Right lobe of liver (tissue), 6 donors: ENCODE results near the gene NDUFV2. TPM values are rescaled to one million over a fixed set of nuclear protein-coding genes. Genes with fewer than 3 reads are reported as not detected.

Experiments used
- ATAC-seq, 4 donors: fragments of 200-7000 bp; cut with Tn5 transposase; one replicate each; pipeline ENCODE4 v1.9.1; 2020; ENCODE audit warnings: mild to moderate bottlenecking in 4 of 4, moderate library complexity in 4 of 4
- DNase-seq, 3 donors: peaks; one replicate each; pipeline ENCODE4 v3.0.0-alpha.2; 2020
- H3K27ac ChIP-seq, 3 donors: fragments of 200-600 bp; one replicate each; pipeline ENCODE4 v1.8.0; 2022
- H3K27me3 ChIP-seq, 2 donors: fragments of 200-600 bp; one replicate each; pipeline ENCODE4 v1.8.0; 2022
- H3K36me3 ChIP-seq, 4 donors: fragments of 200-600 bp; sonication (generic) in 1 of 4; one replicate each; pipeline versions ENCODE4 v1.5.1 to v1.8.0; 2017 to 2022; ENCODE audit warnings: control low read depth in 1 of 4
- H3K4me1 ChIP-seq, 4 donors: fragments of 200-600 bp; sonication (generic) in 1 of 4; one replicate each; pipeline versions ENCODE4 v1.5.1 to v1.8.0; 2017 to 2022; ENCODE audit warnings: control low read depth in 1 of 4
- H3K4me3 ChIP-seq, 3 donors: fragments of 200-600 bp; one replicate each; pipeline ENCODE4 v1.8.0; 2022
- H3K9me3 ChIP-seq, 4 donors: fragments of 200-600 bp; sonication (generic) in 1 of 4; one replicate each; pipeline versions ENCODE4 v1.5.1 to v1.8.0; 2017 to 2022; ENCODE audit warnings: control low read depth in 1 of 4
- POLR2A ChIP-seq: fragments of 450-650 bp; IDR thresholded peaks from one replicate; pipeline ENCODE4 v1.6.1; 2017; ENCODE audit warnings: antibody characterized with exemption, mild to moderate bottlenecking
- WGBS: methylation state at CpG from one replicate; pipeline ENCODE4 v1.1.6; 2018; ENCODE audit warnings: low coverage, low lambda C conversion rate; ENCODE audit not compliant: insufficient coverage; ENCODE audit errors: missing lambda C conversion rate; 5-methylcytosine and 5-hydroxymethylcytosine counted together
- intact Hi-C, 2 donors: fragments of 100-400 bp; cut with DNase I; formaldehyde crosslinking; loops; one replicate each; pipeline versions ENCODE4 v1.11.2 to v1.14.1; 2022
- total RNA-seq, 6 experiments: library from RNA; depleted of rRNA in 2 of 6; stranded (reverse); fragments of >200 nt in 2 of 6; fragmentation: NEBNext Ultra II Directional in 3 of 6; extraction: Animal tissue kit (Norgen Biotek cat#: 25700) in 3 of 6; gene quantifications; one replicate each; pipeline versions ENCODE4 v1.1.0 to v1.2.4, GENCODE V29; 2016 to 2023
- TF ChIP-seq, protein P1 (sequence below), 4 donors: fragments of 200-600 bp in 3 of 4; fragments of 450-650 bp in 1 of 4; IDR thresholded peaks; one replicate each; pipeline versions ENCODE4 v1.5.1 to v1.8.0; 2016 to 2022; ENCODE audit warnings: antibody characterized with exemption in 4 of 4, mild to moderate bottlenecking in 2 of 4
- donor health status: DM: no; HTN: yes; CAD: no.
- donor health status: DM: no; HTN: no; CAD: no.
- donor health status: DM: no; HTN: no; CAD: no.
- donor health status: DM: no; HTN: yes; CAD: no.
- donor health status: DM: no; HTN: yes; CAD: no.

NDUFV2 gene
- total RNA-seq, 6 experiments from 2014 or later: 164 to 236 (median 183) TPM

DNA sequence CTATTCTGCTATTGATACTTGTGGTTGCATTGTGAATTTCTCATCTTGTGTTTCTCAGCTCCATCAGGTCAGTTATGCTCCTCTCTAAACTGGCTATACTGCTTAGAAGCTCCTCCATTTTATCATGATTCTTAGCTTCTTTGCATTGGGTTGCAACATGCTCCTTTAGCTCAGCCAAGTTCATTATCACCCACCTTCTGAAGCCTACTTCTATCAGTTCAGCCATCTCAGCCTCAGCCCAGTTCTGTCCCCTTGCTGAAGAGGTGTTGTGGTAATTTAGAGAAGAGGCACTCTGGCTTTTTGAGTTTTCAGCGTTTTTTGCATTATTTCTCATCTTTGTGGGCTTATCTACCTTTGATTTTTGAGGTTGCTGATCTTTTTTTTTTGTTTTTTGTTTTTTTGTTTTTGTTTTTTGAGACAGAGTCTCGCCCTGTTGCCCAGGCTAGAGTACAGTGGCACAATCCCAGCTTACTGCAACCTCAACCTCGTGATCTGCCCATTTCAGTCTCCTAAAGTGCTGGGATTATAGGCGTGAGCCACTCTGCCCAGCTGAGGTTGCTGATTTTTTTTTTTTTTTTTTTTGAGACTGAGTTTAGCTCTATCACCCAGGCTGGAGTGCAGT lies 70.1 kb downstream of the NDUFV2 start:
- ATAC-seq: peak in 2 of 4 donors; percentile 29 to 45
- Histone ChIP-seq H3K36me3 (no peaks in the 10 kb centered on the region), H3K27ac (no peak overlapping the region), H3K27me3 (no peaks in the 10 kb centered on the region), H3K9me3 (no peaks in the 10 kb centered on the region), H3K4me3 (no peak overlapping the region), H3K4me1 (no peaks in the 10 kb centered on the region)
- 78% methylated on average over 4 of the region's 4 CpGs for WGBS
- intact Hi-C loops: no loop called here
- no peak for DNase-seq
- TF ChIP-seq, protein P1, sequence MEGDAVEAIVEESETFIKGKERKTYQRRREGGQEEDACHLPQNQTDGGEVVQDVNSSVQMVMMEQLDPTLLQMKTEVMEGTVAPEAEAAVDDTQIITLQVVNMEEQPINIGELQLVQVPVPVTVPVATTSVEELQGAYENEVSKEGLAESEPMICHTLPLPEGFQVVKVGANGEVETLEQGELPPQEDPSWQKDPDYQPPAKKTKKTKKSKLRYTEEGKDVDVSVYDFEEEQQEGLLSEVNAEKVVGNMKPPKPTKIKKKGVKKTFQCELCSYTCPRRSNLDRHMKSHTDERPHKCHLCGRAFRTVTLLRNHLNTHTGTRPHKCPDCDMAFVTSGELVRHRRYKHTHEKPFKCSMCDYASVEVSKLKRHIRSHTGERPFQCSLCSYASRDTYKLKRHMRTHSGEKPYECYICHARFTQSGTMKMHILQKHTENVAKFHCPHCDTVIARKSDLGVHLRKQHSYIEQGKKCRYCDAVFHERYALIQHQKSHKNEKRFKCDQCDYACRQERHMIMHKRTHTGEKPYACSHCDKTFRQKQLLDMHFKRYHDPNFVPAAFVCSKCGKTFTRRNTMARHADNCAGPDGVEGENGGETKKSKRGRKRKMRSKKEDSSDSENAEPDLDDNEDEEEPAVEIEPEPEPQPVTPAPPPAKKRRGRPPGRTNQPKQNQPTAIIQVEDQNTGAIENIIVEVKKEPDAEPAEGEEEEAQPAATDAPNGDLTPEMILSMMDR (IDR thresholded peaks at IDR 0.05): no peak
- TF ChIP-seq POLR2A: no peak

- Histone ChIP-seq H3K9me3 (no peaks in the 10 kb centered on the region), H3K36me3 (no peaks in the 10 kb centered on the region), H3K27ac (no peak overlapping the region), H3K4me3 (no peak overlapping the region), H3K4me1 (no peaks in the 10 kb centered on the region), H3K27me3 (no peaks in the 10 kb centered on the region)
- intact Hi-C loops: no loop called here
- no peak for TF ChIP-seq POLR2A
- TF ChIP-seq, protein P1 (IDR thresholded peaks at IDR 0.05): no peak
- WGBS: 71% methylated on average over 4 of the region's 6 CpGs
- DNase-seq: no peak
- peak in 1 of 4 donors; percentile 11 for ATAC-seq
These were observed 71.3 kb downstream of the NDUFV2 start for GRCh38 chr18:9173770-9174233.

GRCh38 chr18:9174302-9174701 lies 71.8 kb downstream of the NDUFV2 start:
- TF ChIP-seq, protein P1 (IDR thresholded peaks at IDR 0.05): no peak
- TF ChIP-seq POLR2A: no peak
- Histone ChIP-seq H3K4me3 (no peak overlapping the region), H3K36me3 (no peaks in the 10 kb centered on the region), H3K27me3 (no peaks in the 10 kb centered on the region), H3K9me3 (no peaks in the 10 kb centered on the region), H3K4me1 (no peaks in the 10 kb centered on the region), H3K27ac (no peak overlapping the region)
- intact Hi-C loops: no loop called here
- DNase-seq (no peak), ATAC-seq (peak in 3 of 4 donors; percentile 41 to 55 (median 43))
- WGBS: no CpG with 5 or more reads among the region's 4 CpGs

DNA sequence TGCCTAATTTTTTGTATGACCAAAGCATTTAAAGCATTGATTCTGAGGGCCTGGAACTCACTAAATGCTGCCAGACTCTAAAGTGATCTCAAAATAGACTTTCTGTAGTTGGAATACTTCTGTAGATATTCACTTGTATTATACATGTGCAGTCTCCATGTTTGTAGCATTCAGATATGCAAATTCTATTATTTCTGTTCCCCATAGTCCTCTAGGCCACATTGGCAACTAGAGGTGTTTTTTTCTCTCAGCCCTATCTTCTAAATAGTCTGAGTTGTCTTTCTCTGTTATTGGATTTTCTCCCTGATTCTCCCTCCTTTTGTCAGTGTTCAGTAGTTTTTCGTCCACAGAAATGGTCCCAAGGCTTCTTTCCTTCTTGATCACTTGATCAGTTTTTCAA lies 72.6 kb downstream of the NDUFV2 start:
- no peaks in the 10 kb centered on the region for H3K4me1 ChIP-seq
- H3K27ac ChIP-seq: no peak overlapping the region
- 82% methylated on average over 1 of the region's 1 CpG for WGBS
- DNase-seq: no peak
- no peaks in the 10 kb centered on the region for H3K9me3 ChIP-seq
- intact Hi-C loops: no loop called here
- H3K4me3 ChIP-seq: no peak overlapping the region
- H3K36me3 ChIP-seq: no peaks in the 10 kb centered on the region
- TF ChIP-seq POLR2A: no peak
- TF ChIP-seq, protein P1 (IDR thresholded peaks at IDR 0.05): no peak
- ATAC-seq: no peak
- no peaks in the 10 kb centered on the region for H3K27me3 ChIP-seq
